GM21367 (cell line): ENCODE data around the gene ACTL8.

ENCODE experiments used
- ATAC-seq: cut with Tn5 transposase; IDR thresholded peaks from one replicate; pipeline ENCODE4 v1.9.1; 2021; ENCODE audit not compliant: unreplicated experiment

The ACTL8 gene

DNA sequence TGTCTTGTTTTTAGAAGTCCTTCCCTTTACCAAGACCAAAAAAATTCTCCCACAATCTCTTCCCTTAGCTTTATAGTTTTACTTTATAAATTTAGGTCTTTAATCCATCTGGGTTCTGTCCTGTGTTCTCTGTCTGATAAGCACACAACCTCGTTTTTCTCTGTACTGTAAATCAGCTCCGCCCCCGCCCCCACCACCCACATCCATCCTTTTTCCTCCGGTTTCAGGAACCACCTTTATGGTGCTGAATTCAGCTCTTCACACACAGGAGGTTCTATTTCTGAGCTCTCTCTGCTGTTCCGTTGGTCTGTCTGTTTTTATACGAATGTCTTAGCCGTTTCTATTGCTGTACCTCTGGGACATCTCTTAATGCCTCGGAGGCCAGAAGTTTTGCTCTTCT is 44.5 kb downstream of the ACTL8 start:
- no peak for ATAC-seq

DNA sequence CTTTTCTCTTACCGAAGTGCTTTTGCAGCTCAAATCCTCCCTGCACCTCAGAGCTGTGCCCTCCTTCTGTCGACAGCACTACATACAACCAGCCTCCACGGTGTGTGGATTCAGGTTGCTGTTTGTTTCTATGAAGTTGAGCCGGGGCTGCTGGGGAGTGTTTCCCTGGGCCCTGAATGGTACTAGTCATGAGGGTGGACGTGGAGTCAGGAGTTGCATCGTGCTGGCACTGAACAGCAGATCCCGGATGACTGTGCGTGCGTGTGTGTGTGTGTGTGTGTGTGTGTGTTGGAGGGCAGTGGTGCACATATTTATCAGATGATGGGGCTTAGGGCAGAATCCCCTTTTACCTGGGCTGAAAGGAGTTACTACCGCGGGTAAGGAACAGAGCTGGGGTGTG is 47.0 kb downstream of the ACTL8 start:
- no peak for ATAC-seq

DNA sequence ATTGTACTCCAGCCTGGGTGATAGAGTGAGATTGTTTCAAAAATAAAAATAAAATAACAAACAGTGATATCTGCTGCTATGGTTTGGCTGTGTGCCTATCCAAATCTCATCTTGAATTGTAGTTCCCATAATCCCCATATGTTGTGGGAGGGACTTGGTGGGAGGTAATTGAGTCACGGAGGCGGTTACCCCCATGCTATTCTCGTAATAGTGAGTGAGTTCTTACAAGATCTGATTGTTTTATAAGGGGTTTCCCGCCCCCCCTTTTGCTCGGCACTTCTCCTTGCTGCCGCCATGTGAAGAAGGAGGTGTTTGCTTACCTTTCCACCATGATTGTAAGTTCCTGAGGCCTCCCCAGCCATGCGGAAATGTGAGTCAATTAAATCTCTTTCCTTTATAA is 47.8 kb downstream of the ACTL8 start:
- no peak for ATAC-seq

DNA sequence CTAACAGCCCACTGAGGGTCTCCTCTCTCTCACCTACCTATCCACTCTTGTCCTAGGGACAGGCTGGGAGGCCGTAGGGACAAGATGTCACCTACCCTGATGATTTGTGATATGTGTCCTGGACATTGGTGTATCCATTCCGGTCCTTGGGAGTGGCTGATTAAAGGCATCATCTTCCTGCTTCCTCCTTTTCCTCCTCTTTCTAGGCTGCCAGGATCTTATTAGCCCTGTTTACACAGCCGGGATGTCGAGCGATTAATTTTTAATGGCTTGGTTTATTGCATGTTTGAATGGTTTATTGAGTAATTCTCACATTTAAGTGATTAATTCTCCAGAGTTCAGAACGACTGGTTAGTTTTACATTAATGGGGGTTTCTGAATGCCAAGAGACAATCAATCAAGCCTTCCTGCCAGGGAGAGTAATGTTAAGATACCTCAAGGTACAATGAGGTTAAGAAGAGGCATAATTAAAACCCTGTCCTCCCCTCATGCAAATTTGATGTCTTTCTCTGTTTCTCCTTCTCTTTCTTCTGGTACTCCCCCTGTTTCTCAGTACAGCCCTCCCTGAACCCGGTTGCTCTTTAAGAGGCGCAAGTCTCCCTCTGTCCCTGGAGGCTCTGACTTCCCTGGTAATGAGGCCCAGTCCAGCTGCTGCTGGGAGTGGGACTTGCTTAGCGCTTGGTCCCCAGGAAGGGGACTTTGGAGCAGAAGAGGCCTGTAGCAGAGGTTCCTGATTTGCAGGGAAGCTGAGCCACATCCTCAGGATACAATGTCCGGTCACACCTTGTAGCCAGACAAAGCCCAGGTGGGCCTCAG is 50.9 kb downstream of the ACTL8 start:
- no peak for ATAC-seq

DNA sequence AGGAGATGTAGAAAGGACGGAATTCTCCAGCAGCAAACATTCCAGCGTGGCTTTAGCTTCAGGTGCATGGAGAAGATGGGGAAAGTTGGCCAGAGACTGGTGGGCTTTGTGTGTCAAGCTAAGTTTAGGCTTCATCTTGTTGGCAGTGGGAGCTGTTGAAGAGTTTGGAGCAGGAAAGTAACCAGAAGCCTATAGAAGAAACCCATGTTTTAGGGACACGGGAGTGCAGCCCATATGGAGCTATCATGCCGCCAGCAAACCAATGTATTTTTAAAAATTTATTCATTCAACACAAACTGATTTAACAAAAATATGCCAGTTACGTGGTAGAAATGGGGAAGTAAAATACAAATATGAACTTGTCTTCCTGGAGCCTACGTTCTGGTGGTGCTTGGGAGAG is 53.7 kb downstream of the ACTL8 start:
- ATAC-seq: no peak

DNA sequence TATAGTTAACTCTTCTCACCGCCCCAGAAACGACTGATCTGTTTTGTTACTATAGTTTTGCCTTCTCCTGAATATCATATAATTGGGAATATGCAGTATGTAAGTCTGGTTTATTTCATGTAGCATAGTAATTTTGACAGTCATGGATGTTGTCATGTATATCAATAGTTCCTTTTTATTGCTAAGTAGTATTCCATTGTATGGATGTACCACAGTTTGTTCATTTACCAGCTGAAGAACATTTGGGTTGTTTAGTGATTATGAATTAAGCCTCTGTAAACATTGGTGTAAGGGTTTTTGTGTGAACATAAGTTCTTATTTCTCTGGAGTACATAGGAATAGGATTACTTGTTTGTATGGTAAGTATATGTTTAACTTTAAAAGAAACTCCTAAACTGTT is 55.5 kb downstream of the ACTL8 start:
- no peak for ATAC-seq

DNA sequence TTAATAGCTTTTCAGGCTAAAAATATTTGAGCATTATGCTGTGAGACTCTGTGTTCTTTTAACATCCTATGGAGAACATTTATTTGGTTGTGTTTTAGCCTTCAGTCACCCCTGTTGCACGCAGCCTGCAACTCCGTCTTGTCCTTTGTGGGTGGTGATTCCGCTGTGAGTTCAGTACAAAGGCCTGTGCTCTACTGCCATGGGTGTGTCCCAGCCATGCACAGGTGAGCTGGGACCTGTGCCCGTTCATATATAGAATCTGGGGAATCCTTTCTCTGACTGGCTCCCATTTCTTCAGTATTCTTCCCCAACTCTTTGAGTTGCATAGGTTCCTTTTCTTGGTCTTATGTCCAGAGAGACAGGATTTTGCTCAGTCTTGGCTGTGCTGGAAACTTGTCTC is 61.4 kb downstream of the ACTL8 start:
- ATAC-seq: no peak

DNA sequence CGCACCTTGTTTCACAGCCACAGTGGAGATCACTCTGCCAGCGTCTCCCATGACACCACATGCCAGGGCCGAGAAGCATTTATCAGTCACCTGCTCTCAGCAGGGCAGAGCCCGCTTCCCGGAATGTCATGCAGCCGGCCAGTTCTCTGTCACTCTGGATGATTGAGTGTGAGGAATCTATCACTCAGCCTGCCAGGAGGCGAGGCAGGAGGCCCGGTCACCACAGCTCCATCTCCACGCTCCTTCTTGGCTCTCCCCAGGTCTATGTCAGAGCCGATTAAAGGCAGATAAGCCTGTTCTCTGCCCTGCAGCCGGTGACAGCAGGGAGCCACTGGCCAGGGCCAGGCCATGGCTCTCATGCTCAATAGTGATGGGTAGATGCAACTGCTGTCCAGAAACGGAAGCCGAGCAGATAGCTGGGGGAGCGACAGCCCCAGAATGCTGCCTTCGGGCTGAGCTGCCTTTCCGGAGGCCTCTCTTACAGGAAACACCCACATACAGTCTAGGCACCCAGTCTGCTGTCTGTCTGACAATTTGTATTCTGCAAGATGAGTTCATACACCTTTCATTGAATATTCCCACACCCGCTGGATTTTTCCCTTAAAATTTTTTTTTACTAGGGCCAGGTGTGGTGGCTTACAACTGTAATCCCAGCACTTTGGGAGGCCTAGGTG is 64.1 kb downstream of the ACTL8 start:
- ATAC-seq: no peak

DNA sequence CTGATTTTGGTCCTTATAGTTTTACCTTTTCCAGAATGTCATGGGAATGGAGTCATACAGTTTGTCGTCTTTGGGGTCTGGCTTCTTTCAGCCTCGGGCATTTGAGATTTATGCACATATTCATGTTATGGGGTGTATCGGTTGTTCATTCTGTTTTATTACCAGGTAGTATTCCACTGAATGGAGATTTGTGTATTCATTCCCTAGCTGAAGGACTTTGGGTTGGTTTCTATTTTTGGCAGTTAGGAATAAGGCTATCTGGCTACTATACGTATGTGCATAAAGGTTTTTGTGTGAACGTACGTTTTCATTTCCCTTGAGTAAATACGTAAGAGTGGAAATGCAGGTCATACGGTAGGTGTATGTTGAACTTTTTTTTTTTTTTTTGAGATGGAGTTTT is 65.1 kb downstream of the ACTL8 start:
- no peak for ATAC-seq

DNA sequence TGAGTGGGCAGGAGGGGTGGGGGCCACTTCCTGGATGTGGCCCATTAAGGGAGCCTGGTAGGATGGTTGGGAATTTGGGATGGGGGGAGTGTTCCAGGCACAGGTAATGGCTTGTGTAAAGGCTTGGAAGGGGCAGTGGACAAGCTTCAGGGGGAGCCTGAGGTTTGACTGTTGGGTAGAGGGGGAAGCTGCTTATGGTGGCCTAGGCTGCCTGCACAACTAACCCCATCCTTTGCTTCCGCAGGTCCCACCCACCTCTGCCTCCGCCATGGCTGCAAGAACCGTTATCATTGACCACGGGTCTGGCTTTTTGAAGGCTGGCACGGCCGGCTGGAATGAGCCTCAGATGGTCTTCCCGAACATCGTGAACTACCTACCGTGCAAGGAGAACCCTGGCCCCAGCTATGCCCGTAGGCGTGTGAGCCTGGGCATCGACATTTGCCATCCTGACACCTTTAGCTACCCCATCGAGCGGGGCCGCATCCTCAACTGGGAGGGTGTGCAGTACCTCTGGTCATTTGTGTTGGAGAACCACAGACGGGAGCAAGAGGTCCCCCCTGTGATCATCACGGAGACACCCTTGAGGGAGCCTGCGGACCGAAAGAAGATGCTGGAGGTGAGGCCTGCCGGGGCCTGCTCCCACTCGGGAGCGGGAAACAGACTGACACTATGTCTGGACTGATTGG is 67.8 kb downstream of the ACTL8 start:
- ATAC-seq: no peak

DNA sequence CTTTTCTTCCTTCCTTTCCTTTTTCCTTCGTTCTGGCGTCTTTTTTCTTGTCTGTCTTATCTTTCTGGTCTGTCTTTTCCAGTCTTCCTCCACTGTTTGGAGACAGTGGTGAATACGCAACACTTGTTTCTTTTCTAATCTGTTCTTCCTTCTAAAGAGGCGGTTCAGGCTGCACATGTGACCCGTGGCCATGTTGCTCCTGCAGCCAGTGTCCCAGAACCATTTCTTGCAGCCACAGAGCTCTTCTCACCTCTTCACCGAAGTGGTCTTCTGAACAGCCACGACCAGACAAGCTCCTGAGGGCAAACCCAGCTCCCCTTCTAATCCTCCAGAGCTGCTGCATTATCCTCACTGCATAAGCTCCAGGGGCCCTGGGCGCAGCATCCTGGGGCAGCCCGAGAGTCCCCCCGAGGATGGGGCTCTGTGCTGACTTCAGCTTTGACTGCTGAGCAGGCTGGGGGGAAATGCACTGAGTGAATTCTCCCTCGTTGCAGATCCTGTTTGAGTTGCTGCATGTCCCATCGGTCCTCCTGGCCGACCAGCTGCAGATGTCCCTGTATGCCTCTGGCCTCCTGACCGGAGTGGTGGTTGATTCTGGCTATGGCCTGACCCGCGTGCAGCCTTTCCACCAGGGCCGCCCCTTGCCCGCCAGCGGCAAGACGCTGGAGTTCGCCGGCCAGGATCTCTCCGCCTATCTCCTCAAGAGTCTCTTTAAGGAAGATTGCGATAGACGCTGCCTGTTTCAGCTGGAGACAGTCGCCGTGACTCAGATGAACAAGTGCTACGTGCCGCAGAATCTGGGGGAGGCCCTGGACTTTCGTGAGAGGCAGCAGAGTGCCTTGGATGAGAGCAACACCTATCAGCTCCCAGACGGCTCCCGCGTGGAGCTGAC is 70.4 kb downstream of the ACTL8 start:
- no peak for ATAC-seq

DNA sequence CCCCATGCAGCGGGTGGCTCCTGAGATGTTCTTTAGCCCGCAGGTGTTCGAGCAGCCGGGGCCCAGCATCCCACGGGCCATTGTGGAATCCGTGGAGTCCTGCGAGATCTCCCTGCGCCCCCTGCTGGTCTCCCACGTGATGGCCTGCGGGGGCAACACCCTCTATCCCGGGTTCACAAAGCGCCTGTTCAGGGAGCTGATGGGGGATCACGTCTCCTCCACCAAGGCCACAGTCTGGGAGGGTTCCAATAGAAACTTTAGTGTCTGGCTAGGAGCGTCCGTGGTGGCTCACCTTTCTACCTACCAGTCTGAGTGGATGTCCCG is 71.0 kb downstream of the ACTL8 start:
- no peak for ATAC-seq

DNA sequence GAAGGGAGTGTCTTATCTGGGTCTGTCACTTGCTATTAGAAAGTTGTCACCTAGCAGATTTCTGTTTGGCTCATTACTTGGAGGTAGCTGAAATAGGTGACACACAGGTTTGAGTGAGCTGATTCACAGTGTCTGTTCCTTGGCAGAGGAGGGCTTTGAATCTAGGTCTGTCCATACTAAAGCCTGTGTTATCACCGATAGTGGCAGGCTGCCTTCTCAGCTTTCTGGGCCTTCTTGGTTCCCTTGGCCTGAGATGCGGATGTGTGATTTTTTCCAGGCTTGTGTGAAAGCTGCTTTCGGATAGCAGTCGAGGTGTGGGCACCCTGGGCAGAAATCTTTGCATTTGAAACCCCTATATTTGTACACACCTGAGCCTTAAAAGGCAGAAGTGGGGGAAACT is 73.9 kb downstream of the ACTL8 start:
- no peak for ATAC-seq

DNA sequence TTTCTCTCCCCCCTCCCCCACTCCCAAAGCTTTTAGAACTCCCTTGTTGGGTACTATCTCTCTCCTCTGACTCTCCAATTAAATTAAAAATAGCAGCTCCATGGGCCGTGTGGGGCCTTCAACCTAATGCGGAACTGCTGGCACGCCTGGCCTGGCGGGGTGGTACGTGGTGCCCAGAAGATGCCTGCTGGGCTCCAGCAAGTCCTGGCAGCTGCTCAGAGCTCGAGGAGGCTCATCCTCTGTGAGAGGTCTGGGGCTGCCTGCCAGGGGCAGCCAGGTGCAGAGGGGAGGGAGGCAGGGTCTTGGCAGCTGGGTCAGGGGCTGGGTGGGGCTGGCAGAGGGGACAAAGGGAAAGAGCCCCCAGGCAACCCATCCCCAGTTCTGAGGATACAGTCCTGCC is 74.4 kb downstream of the ACTL8 start:
- ATAC-seq: no peak

DNA sequence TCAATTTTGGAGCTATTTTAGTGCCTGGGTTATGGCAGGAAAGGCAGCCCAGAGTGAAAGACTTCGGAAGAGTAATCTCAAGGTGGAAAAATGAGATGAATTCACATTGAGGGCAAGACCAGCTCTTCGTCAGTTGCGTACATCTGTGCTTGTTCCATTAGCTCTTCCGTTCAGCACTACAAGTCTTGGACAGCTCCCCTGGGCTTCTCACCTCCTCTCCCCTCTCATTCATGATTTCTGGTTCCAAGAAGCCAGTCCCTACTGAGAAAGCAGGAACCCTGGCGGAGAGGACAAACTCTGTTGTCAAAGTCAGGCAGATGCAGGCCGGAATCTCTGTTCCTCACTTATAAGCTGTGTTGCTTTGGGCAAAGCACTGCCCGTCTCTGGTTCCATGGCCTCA is 76.5 kb downstream of the ACTL8 start:
- ATAC-seq: no peak

DNA sequence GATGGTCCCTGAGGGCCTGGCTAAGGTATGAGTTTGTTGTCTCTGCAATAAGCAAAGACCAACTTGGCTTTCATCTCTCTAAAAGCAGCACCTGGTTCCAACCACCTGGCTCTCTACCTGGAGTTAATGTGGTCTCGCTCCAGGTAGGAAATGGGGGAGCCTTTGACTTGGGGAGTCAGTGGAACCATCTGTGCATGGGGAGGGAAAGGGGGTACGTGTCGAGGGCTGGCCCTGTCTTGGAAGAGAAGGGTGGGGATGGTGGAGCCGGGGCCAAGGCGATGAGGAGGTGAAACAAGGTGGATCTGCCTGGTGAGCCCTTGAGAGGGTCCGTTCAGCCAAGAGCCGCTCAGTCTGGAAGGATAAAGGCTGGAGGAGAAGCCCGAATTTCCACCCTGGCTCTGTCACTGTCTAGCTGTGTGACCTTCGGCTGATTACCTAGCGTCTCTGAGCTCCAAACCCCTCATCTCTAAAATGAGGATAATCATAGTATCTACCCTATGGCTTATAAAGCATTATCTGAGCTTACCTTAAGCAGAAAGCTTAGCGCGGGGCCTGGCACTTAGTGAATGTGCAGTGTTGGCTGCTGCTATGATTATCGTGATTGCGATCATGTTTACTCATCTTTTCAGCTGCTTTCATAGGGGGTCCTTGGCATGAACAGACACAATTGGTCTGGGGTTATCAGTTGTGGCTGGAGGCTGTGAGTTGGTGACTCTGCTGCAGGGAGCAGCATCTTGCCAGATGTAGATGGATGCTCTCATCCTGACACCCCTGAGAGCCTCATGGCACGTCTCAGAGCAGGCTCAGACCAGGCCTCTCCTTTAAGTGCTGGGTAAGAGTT is 78.7 kb downstream of the ACTL8 start:
- ATAC-seq: no peak

DNA sequence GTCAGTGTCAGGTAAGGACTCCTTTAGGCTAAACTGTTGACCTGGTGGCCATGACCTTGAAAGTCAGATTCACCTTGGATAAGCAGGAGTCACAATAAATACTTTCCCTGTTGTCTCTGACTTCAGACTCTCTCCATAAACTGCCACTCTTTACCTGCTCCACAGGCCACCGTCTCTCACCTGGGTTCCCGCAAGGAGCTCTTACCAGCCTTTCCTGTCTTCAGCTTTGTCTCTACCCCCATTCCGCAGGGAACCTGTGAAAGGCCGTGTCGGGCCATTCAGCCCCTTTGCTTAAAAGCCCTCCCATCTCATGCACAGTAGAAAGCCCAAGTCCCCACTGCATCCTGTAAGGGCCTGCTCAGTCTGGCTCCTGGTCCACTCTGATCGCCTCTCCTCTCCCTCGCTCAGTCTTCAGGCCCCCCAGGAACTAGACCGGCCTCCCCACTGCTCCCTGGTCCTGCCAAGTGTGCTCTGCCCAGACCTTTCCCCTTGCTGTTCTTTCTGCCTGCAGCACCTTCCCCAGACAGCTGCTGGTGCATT is 79.5 kb downstream of the ACTL8 start:
- no peak for ATAC-seq

DNA sequence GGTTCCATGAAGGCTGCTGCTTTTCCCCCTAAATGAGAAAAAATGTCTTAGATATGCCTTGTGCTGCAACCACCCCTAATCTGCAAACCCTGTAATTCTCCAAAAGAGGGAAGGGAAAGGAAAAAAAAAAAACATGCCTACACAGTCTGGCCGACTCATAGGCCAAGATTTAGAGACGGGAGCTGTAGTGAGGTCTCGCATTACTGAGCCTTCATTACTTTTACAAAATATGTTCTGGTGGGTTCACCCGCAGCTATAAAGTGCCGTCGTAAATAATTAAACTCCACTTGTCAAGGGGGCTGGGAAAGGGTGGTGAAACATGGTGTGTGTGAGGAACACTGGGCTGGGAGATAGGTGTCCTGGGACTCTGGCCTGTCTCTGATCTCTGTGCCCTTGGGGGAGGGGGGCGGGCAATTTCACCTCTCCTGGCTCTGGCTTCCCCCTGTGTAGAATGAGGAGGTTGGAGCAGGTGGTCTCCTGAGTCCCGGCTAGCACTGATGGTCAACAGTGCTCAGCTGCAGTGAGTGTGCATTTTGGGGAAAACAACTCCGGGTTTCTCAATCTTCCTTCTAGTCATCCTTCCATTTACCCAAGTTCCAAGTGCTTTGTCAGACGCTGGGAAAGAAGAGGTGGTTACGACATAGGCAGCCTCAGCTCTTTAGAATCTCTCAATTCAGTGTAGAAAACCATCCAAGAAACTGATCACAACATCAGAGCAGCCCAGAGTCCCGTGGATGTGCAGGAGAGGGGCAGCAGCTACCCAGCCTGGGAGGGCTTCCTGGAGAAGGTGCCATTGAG is 82.3 kb downstream of the ACTL8 start:
- ATAC-seq: no peak

DNA sequence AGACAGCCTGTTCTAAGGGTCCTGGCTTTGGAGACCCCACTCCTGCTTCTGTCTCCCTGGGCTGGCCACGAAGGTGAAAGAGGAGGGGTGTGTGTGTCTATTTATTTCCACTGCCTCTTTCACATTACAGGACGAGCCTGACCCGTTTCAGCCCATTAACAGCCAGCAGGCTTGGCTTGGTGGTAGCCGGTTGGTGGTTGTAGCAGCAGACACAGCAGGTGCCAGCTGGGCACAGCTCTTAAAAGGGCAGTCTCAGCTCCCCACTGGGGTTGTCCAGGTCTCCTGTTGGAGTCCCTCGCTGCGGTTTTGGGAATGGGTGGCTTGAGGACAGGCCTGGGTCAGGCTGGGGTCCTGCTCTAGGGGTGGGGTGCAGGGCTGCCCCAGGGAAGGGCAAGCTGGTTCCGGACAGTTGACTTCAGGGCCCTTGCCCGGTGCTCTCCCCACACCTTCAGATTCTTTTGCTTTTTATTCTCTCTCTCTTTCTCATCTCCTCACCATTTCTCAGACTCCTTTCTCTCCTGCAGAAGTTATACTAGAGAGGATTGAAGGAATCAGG is 84.6 kb downstream of the ACTL8 start:
- no peak for ATAC-seq
